Stimulated activated CD4-positive, alpha-beta T cell treated with anti-CD3 and anti-CD28 coated beads, Interleukin-1b, Interleukin-23, amount 100 ng/mL, for 4 hours (primary cell): ENCODE data around the gene INPP5A.

Source experiments
- DNase-seq, 2 donors: peaks; one replicate each; pipeline ENCODE4 v3.0.0-alpha.2; 2020; ENCODE audit warnings: low read depth in 2 of 2

INPP5A gene

GRCh38 chr10:132688580-132689420 lies 151.2 kb downstream of the INPP5A start:
- DNase-seq = no peak

- no peak for DNase-seq
These were observed 152.3 kb downstream of the INPP5A start for GRCh38 chr10:132689721-132690360.

GRCh38 chr10:132690401-132690800 lies 152.8 kb downstream of the INPP5A start:
- no peak for DNase-seq

GRCh38 chr10:132690821-132691610 lies 153.4 kb downstream of the INPP5A start:
- no peak for DNase-seq

GRCh38 chr10:132691711-132692153 lies 154.1 kb downstream of the INPP5A start:
- no peak for DNase-seq

GRCh38 chr10:132692311-132692710 lies 154.7 kb downstream of the INPP5A start:
- no peak for DNase-seq

GRCh38 chr10:132693676-132694075 lies 156.1 kb downstream of the INPP5A start:
- DNase-seq = no peak

- no peak for DNase-seq
These were observed 158.6 kb downstream of the INPP5A start for GRCh38 chr10:132696204-132696603.

GRCh38 chr10:132696728-132697577 lies 159.4 kb downstream of the INPP5A start:
- no peak for DNase-seq

- no peak for DNase-seq
These were observed 160.1 kb downstream of the INPP5A start for GRCh38 chr10:132697578-132698200.

GRCh38 chr10:132698211-132698751 lies 160.7 kb downstream of the INPP5A start:
- DNase-seq = no peak

GRCh38 chr10:132698761-132699391 lies 161.3 kb downstream of the INPP5A start:
- DNase-seq = no peak

GRCh38 chr10:132699411-132700155 lies 162.0 kb downstream of the INPP5A start:
- DNase-seq = no peak

GRCh38 chr10:132700156-132701098 lies 162.8 kb downstream of the INPP5A start:
- DNase-seq = no peak

- no peak for DNase-seq
These were observed 163.7 kb downstream of the INPP5A start for GRCh38 chr10:132701099-132701845.

GRCh38 chr10:132701846-132702190 lies 164.2 kb downstream of the INPP5A start:
- no peak for DNase-seq

- DNase-seq = no peak
These were observed 165.2 kb downstream of the INPP5A start for GRCh38 chr10:132702601-132703418.
